22Rv1 (cell line): Measurements from ENCODE around the gene APOBEC3G.

ENCODE experiments used
- CTCF ChIP-seq: fragments of 450-650 bp; IDR thresholded peaks from 2 replicates; pipeline ENCODE4 v1.5.1; 2017; ENCODE audit warnings: mild to moderate bottlenecking
- ZFX ChIP-seq: fragments of 450-650 bp; IDR thresholded peaks from 2 replicates; pipeline ENCODE4 v1.6.1; 2017; ENCODE audit warnings: antibody characterized with exemption, borderline replicate concordance

GRCh38 chr22:39084666-39085065 lies 7.6 kb downstream of the APOBEC3G start:
- TF ChIP-seq CTCF: no peak
- no peak for TF ChIP-seq ZFX
